ENCODE data around the gene INPP5A.

The INPP5A gene

DNA sequence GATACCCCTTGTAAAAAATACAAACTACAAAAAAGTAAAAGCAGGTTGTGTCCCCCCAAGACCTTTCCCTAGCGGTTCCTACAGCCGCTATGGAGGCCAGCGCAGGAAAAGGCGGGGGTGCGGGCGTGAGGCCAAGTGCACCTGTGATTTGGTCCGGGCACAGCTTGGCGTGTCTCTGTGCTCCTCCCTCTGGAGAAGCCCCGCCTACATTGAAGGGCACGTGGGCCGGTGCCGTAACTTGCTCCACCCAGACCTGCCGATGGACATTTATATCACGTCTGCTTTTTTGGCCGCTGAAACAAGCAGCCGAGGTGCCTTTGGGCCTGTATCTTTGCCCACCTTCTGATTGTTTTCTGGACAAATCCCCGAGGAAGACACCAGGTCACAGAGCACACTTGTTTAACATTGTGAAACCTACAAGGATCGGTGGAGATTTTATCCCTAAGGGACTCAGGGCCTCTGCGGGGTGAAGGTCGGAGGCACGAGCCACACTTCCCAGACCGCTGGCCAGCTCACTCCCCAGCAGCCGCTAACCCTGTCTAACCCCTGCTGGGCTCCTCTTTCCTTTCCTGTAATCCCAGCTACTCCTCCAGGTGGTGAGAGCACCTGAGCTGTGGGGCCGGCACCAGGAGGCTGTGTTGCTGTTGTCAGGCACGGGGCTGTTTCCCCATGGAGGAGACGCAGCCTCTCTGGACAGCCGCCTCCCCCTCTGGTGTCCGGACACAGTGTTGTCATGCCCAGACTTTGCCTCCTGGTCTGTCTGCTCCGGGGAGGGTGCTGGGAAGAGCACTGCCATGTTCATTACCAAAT lies 18.8 kb upstream of the INPP5A start:
- DNase-seq = peak; percentile 58

DNA sequence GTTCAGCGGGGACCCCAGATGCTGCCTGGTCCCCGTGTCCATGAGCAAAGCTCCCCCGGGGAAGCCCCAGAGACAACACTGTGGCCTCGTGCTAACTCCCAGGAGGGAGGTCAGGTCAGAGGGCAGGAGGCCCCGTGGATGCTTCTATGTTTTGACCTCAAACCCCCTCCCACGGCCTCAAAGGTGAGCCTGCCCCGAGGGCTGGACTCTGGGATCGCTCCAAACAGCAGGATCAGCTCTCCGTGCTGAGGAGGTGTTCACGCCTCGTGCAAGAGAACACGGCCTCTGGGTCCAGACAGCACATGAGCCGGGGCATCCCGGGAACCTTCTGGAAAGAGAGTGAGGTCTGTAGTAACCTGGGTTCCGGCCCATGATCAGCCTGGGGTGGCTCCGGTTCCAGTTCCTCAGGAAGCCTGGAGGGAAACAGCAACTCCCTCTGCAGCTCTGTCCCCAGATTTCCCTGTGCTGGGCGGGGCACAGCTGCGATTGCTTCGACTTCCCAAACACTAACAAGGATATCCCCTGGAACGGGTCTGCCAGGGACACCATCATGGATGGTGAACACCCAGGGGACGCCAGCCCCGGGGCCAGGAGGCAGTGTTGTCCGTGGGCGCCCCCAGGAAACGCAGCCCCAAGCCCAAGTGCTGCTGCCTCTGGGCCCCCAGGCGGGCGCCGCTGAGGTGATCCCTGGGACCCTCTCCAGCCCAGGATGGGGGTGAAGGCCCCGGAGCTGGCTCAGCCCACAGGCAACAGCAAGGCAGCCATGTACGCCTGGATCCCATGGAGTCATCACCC lies 18.0 kb upstream of the INPP5A start:
- DNase-seq = peak; percentile 58

DNA sequence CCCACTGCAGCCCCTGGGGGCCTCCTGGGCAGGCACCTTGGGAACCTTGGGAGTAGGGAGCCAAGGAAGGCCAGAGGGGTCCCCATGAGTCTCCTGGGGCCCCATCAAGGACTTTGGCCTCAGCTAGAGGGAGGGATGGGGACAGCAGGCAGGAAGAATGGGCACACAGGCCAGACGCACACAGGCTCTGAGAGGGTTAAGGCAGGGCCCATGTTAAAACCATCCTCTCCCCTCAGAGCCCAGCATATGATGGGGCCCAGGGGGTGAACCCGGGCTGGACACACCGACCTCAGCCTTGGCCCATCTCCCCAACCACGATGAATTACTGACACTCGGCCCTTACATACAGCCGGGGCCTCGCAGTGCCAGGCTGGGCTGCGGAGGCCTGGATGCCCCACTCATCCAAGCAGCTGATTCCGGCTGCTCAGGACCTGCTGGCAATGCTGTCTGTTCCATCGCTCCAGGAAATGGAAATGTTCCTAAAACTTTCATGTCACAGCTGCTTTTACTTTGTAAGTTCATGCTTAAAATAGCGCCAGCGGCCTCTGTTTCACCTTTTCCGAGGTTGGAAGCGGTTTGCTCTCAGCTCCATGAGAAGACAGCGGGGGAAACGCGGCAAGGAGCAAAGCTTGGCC lies 17.3 kb upstream of the INPP5A start:
- no peak for DNase-seq

DNA sequence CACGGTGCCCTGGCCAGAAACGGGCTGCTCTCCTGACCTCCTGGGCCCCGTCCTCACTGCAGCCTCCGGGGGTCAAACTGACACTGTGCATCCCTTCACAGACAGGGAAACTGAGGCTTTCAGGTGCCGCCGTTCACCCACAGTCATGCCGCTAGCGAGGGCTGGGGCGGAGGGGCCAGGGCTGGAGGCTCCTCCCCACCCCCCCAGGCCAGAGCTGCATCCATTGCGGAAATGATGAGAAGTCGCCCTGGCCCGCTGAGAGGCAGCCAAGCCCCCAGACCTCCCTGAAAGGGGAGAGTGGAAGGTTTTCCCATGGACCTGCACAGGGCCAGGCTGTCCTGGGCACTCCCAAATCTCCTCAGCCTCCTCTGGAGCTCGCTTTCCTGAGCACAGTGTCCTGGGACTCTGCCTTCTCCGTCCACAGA lies 16.5 kb upstream of the INPP5A start:
- peak; percentile 44 for DNase-seq

DNA sequence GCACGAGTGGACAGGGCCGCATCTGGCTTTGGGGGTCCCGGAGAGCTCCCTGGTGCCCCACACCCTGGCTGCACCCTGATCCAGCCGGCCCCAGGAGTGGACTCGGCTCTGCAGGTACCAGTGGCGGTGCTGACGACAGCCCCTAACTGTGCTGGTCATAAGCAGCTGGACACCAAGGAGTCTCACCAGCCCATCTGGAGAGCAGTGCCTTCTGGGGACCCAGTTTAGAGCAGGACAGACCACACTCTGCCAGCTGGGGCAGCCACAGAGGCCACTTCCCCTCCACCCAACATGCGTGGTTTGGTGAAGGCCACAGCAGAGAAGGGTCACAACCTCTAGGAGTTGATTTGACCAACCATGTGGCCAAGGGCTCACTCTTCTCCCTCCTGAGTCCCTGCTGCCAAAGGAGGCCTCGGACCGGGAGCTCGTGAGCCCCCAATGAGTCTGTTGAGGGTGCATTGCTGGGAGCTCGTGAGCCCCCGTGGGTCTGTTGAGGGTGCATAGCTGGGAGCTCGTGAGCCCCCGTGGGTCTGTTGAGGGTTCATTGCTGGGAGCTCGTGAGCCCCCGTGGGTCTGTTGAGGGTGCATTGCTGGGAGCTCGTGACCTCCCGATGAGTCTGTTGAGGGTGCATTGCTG lies 16.0 kb upstream of the INPP5A start:
- DNase-seq = peak; percentile 61

DNA sequence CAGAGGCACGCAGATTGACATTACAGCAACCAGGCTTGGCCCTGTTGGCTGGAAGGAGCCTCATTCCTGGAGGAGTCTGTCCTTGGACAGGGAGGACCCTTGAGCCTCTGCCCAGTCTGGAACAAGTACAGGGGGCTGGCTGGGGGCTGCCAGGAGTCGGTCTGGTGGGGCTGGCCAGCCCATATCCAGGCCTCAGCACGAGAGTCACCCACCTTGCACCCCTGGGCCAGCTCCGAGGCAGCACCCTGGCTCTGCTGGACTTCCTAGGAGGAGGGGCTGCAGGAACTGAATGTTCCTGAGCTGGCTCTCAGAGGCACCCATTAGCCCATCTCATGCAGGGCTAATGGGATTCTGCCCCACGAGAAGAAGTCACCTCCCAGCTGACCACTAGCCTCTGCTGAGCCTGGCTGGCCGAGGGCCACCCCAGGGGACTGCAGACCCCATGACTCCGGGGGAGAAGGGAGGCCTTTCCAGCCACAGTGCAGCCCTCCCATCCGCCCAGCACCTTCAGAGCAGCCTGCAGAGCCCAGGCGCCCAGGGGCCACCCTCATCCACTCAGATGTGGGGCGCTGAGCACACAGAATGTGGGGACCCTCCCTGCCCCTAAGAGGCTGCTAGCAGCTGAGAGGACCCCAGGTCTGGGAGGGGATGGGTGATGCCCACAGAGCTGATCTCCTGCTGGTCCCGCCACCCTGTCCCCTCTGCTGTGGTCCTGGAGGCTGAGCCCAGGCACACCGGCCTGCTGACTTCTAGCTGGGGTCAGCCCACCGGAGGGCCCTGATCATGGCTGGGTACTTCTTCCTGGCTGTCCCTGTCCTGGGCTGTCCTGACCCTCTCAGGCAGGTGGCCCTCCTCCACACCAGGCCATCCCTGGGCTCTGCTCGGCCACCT lies 14.8 kb upstream of the INPP5A start:
- peak; percentile 53 for DNase-seq

DNA sequence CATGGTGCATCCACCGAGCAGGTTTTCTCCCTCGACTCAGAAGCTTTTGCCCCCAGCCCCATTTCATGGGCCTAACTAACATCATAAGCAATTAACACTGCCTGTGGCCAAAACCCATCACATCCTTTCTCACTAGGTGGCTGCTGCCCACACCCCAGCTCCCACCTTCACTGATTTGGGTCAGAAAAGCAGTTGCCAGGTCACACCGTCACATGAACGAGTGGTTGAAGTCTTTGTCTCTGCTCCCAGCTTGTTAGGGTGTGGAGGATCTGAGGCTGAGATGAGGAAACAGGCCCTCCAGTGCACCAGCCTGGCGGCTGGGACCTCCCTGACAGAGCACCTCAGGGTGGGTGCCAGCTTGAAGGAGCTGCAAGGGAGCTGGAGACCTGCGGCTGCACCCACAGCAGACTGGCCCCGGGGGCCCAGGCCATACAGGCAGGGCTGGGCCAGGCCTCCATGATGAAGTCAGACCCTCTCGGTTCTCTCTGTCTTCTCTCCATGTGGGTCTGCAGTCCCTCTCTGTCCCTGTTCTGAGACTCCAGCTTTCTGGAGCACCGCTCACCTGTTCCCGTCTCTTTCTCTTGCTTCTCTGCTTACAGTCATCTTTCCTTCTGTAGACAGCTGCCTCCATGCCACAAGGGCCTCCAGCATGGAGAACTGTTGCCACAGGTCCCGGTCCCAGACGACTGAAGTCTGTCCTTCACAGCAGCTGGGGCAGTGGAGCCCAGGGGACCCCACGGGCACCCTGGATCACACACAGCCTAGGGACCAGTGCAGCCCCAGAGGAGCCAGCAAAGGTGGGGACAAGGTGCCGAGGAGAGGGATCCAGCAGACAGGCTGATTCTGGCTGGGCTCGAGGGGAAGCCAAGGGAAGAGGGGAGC lies 13.8 kb upstream of the INPP5A start:
- peak; percentile 48 for DNase-seq

DNA sequence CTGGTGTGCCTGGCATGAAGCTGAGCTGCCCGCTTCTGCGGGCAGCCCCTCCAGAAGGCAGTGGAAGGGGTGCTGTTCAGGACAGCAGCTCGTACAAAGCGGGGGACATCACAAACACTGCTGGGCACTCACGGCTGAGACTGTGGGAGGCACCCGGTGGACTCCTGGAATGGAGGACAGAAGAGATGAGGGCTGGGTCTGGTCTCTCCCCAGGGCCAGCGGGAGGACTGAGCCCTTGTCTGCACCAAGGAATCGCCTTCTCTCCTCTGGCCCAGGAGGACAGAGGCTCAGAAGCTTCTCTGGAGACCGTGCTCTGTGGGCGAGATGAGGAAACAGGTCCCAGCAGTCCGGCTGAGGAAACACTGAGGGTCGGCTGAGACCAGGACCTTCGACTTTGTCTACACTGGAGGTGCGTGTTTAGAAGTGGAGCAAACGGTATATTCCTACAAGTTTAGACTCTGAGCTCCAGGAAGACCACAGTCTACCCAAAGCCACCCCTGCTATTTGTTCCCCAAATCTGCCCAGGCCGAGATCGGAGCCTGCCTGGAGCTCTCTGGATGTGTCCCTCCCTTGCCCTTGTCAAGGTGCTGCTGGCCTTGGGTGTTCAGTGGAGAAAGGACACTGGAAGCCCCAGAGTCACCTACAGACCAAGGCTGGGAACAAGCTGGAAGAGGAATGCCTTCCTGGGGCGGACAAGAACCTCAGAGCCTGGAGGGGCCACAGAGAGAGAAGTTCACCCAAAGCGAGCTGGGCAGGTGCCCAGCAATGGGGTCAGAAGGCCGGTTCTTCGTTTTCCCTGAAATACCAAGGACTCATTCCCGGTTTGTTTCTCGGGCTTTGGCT lies 12.9 kb upstream of the INPP5A start:
- DNase-seq = peak; percentile 38

DNA sequence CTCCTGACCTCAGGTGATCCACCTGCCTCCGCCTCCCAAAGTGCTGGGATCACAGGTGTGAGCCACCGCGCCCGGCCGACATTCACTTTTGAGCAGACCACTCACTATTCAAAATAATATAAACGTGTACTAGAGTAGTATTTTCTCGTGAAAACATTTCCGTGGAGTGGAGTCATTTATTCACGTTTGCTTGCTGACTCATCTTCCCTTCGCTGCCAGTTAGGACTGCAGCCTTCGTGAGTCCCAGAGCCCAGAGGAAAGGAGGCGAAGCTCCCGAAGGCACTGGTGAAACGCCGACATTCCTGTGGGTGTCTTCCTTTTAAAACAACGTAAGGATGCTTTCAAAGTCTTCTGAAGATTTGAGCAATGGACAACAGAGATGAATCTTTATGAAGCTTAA lies 10.9 kb upstream of the INPP5A start:
- no peak for DNase-seq

DNA sequence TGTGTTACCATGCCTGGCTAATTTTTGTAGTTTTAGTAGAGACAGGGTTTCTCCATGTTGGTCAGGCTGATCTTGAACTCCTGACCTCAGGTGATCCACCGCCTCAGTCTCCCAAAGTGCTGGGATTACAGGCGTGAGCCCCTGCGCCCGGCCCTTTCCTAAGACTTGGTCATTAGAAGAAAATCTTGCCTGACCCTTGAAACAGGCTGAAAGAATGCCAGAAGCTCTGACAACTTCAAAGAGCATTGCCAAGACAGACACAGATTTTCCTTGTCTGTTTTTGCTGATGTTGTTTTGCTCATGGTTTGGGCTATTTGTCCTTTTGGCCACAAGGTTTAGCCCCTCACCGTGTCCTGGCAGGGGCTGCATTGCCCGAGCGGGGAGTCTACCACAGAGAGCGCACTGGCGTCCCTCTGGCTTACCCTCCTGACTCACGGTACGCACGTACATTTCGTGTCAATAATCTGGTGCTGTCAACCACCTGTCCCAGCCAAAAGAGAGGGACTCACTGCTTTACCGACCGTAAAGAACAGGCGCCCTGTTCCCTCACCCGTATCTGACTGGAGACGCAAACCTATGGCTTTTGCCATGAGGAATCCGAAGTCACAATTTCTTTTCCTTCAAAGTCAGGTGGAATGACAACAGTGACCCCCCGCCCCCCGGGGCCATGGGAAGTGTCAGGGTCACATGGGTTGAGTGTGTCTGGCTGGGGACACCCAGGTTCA lies 10.1 kb upstream of the INPP5A start:
- peak; percentile 41 for DNase-seq

DNA sequence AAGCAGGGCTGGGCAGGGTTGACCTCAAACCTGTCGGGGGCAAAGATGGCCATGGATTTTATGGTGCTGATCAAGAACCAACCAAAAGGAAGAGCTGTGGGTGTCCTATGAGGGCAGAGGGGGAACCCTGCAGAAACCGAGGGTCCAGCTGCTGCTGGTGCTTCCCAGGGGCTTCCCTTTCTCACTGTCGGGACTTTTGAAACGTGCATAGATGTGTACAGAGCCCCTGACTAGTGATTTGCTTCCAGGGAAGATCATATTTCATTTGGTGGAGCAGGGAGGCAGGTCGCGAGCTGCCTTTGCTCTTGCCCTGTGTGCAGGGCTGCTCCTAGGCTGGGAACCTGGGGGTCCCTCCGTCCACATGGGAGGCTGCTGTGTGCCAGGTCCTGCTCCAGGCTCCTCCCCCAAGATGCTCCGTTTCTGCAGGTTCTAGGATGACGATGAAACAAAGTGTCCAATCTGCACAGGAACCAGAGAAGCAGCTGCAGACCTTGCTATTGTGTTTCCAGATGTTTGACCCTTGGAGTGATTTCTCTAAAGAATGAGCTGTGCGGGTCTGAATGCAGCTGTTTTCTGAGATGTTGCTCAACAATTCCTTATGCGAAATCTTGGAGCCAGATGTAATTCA lies 9.4 kb upstream of the INPP5A start:
- peak; percentile 53 for DNase-seq

DNA sequence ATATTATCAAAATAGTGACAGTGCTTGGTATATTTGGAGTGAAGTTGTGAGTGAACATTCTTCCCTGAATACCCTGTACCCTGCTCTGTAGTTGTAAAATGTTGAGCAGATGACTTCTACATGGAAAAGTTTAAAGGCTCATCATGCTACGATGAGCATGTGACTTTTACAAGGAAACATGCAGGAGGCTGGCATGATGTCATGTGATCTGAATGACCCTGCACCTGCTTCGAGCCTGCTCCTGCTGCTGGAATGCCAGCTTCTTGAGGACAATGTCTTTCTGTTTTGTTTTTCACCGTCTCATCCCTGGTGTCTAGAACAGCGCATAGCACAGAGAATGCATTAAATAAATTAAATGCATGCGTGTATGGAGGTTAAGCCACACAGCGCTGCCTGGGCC lies 5.4 kb upstream of the INPP5A start:
- no peak for DNase-seq

DNA sequence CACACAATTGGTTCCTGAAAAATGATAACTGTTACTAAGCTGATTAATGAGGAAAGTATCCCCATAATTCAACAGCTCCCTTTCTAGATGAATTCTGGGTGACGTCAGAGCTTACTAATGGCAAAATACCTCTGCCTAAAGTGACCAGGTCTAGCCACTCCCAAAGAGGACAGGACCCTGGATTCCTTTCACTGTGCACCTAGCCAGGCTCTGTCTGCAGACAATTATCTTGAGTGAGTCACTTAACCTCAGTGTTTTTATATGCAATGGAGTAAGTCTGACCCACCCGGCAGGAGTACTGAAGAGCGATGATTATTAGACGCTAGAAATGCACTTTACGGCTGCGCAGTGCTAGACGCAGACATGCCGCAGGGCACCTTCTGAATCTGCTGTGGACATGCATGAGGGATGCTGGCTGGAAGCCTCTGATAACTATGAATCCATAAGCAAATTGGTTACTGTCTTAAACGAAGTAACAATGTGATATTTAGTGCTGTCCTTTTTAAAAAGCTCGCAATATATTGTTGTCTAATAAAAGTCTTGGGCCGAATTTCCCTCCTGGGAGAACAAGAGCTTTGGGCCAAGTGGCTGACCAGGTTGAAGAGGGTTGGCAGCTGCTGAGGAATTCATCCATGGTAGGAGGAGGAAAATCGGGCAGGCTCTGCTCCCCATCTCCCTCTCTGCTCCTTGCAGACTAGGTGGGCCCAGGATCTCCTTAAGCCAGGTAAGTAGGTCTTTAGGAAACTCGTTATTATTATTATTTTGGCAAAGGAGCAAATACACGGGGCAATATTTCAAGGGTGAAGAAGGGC lies 4.6 kb upstream of the INPP5A start:
- DNase-seq = no peak

DNA sequence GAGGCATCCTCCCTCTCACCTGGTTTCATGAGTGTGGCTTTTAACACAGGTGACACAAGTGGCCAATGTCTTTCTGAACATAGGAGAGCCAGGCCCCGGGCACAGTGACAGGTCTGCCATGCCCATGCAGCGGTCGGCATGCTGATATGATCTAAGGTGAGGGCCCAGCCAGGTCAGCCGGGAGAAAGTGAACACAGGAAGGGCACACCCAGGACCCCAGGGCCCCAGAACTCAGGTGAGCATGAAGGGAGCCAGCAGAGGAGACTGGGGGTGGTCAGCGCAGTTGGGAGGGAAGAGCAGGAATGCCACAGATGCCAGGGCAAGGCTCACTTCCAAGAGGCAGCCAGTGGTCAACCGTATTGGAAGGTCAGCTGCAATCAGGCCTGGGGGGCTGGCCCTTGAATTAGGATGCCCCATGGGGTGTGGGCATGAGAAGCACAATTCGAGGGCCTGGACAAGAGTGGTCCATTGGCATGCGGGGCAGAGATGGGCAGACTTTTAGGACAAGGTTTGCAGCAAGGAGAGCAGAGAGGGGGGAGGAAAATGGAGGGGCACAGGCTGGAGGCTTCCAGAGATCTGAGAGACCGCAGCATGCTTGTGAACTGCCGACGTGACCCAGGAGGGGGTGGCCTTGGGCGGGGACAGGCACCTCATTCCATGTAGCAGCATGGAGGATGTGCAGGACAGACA lies 3.9 kb upstream of the INPP5A start:
- peak; percentile 59 for DNase-seq

DNA sequence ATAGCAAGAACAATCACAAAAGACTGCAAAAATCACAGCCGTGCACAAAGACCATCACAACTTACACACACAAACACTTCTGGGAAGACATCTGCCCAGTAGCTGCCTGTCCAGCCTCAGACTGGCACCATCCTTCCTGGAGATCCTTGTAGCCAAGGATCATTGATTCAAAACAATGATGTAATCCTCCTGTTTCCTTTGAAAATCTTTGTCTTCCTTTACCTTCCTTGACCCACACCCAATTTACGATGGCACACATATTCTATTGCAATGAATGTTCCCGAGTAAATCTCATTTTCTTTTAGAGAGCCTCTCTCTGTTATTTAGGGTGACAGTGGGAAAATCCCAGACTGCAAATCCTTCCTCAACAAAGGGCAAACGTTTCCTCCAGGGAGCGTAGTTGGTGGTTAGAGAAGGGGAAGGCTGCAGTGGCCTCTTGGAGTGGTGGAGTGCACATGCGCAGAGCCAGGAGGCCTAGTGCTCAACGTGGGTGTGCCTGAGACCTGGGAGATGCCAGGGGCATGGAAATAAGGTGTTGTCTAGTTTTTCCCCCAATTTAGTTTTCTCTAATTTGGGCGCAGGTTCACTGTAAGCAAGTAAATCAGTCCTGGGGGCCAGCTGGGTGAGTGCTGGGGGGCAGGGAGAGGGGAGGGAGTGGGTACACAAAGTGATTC lies 3.1 kb upstream of the INPP5A start:
- DNase-seq = no peak

DNA sequence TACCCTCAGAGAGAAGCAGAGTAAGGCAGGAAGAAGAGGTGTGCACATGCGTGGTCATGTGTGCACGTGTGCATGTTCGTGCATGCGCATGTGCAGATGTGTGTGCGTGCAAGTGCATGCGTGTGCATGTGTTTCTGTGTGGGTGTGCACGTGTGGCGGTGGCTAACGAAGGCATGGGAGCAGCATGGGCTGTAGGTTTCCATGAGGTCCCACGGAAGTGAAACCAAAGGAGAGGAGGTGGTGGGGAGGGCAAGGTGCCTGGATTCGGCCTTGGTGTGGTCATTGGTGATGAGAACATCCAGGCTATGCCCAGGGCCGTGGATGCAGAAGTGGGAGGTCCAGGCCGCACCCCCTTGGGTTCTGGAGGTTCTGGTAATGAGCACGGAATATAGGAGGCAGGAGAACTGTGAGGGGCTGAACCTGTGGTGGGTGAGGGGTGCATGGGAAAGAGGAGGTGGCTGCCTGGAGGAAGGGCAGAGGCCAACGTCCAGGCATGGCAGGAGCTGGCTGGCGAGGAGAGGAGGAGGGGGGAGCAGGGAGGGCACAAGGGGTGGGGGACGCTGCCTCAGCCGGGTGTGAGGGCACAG lies 2.4 kb upstream of the INPP5A start:
- peak; percentile 37 for DNase-seq
